Measurements from ENCODE around the gene NME4.

NME4 gene

GRCh38 chr16:366476-366875 is 30.5 kb upstream of the NME4 start:
- Histone ChIP-seq H3K4me3 (ENCODE audit: low read depth, low read length, poor library complexity, severe bottlenecking) (no peak overlapping the region), H4K20me1 (ENCODE audit: insufficient read depth, low read length) (no peaks in the 10 kb centered on the region), H3K9ac (ENCODE audit: low read length) (no peak overlapping the region), H3K4me2 (ENCODE audit: low read length) (no peak overlapping the region), H3K27ac (ENCODE audit: low read depth, low read length, poor library complexity, severe bottlenecking) (no peak overlapping the region), H3K4me1 (ENCODE audit: insufficient read depth, low read length, severe bottlenecking) (peaks cover 16% of the 10 kb centered on the region), H3K27me3 (ENCODE audit: insufficient read depth, low read length) (no peaks in the 10 kb centered on the region), H3K79me2 (ENCODE audit: insufficient read depth, low read length) (no peaks in the 10 kb centered on the region), H3K9me3 (ENCODE audit: low read length) (no peaks in the 10 kb centered on the region), H3K36me3 (ENCODE audit: insufficient read depth, low read length) (peaks cover 36% of the 10 kb centered on the region), H3K9me2 (ENCODE audit: low read depth, low read length) (no peaks in the 10 kb centered on the region), H2AFZ (ENCODE audit: low read length) (no peak overlapping the region), H3F3A (ENCODE audit: insufficient read depth, low read length) (no peaks in the 10 kb centered on the region)
- TF ChIP-seq CTCF (IDR thresholded peaks at IDR 0.05; ENCODE audit: low read length): no peak
- TF ChIP-seq EZH2 (IDR thresholded peaks at IDR 0.05; ENCODE audit: borderline replicate concordance, low read length): no peak

GRCh38 chr16:367333-367903 is 29.6 kb upstream of the NME4 start:
- H3K27me3 ChIP-seq (ENCODE audit: insufficient read depth, low read length): no peaks in the 10 kb centered on the region
- H3K27ac ChIP-seq (ENCODE audit: low read depth, low read length, poor library complexity, severe bottlenecking): no peak overlapping the region
- H3K9me2 ChIP-seq (ENCODE audit: low read depth, low read length): no peaks in the 10 kb centered on the region

GRCh38 chr16:368388-369158 is 28.4 kb upstream of the NME4 start:
- no peak for TF ChIP-seq EZH2 (IDR thresholded peaks at IDR 0.05; ENCODE audit: borderline replicate concordance, low read length)
- no peak for TF ChIP-seq CTCF (IDR thresholded peaks at IDR 0.05; ENCODE audit: low read length)
- H3K9ac ChIP-seq (ENCODE audit: low read length): no peak overlapping the region
- no peak overlapping the region for H3K4me3 ChIP-seq (ENCODE audit: low read depth, low read length, poor library complexity, severe bottlenecking)

More at GRCh38 chr16:367333-367903, 29.6 kb upstream of the NME4 start:
- H3K4me3 ChIP-seq (ENCODE audit: low read depth, low read length, poor library complexity, severe bottlenecking): no peak overlapping the region
- TF ChIP-seq EZH2 (IDR thresholded peaks at IDR 0.05; ENCODE audit: borderline replicate concordance, low read length): no peak
- no peak for TF ChIP-seq CTCF (IDR thresholded peaks at IDR 0.05; ENCODE audit: low read length)
- peaks cover 16% of the 10 kb centered on the region for H3K4me1 ChIP-seq (ENCODE audit: insufficient read depth, low read length, severe bottlenecking)
- no peak overlapping the region for H3K4me2 ChIP-seq (ENCODE audit: low read length)
- H3K36me3 ChIP-seq (ENCODE audit: insufficient read depth, low read length): peaks cover 43% of the 10 kb centered on the region
- no peaks in the 10 kb centered on the region for H3K9me3 ChIP-seq (ENCODE audit: low read length)
- H2AFZ ChIP-seq (ENCODE audit: low read length): no peak overlapping the region
- no peak overlapping the region for H3K9ac ChIP-seq (ENCODE audit: low read length)
- no peaks in the 10 kb centered on the region for H4K20me1 ChIP-seq (ENCODE audit: insufficient read depth, low read length)
- no peaks in the 10 kb centered on the region for H3F3A ChIP-seq (ENCODE audit: insufficient read depth, low read length)
- H3K79me2 ChIP-seq (ENCODE audit: insufficient read depth, low read length): no peaks in the 10 kb centered on the region

More at GRCh38 chr16:368388-369158, 28.4 kb upstream of the NME4 start:
- Histone ChIP-seq H3K4me1 (ENCODE audit: insufficient read depth, low read length, severe bottlenecking) (peaks cover 16% of the 10 kb centered on the region), H4K20me1 (ENCODE audit: insufficient read depth, low read length) (no peaks in the 10 kb centered on the region), H2AFZ (ENCODE audit: low read length) (no peak overlapping the region), H3K27ac (ENCODE audit: low read depth, low read length, poor library complexity, severe bottlenecking) (no peak overlapping the region), H3K9me2 (ENCODE audit: low read depth, low read length) (no peaks in the 10 kb centered on the region), H3K4me2 (ENCODE audit: low read length) (no peak overlapping the region), H3K79me2 (ENCODE audit: insufficient read depth, low read length) (no peaks in the 10 kb centered on the region), H3F3A (ENCODE audit: insufficient read depth, low read length) (no peaks in the 10 kb centered on the region), H3K9me3 (ENCODE audit: low read length) (no peaks in the 10 kb centered on the region), H3K36me3 (ENCODE audit: insufficient read depth, low read length) (peaks cover 44% of the 10 kb centered on the region), H3K27me3 (ENCODE audit: insufficient read depth, low read length) (no peaks in the 10 kb centered on the region)

Measured in OCI-LY1 (cell line).